GM19455 (cell line): ENCODE data around the gene KREMEN1.

Source experiments
- ATAC-seq: cut with Tn5 transposase; IDR thresholded peaks from one replicate; pipeline ENCODE4 v1.9.1; 2021; ENCODE audit not compliant: unreplicated experiment

KREMEN1 gene

DNA sequence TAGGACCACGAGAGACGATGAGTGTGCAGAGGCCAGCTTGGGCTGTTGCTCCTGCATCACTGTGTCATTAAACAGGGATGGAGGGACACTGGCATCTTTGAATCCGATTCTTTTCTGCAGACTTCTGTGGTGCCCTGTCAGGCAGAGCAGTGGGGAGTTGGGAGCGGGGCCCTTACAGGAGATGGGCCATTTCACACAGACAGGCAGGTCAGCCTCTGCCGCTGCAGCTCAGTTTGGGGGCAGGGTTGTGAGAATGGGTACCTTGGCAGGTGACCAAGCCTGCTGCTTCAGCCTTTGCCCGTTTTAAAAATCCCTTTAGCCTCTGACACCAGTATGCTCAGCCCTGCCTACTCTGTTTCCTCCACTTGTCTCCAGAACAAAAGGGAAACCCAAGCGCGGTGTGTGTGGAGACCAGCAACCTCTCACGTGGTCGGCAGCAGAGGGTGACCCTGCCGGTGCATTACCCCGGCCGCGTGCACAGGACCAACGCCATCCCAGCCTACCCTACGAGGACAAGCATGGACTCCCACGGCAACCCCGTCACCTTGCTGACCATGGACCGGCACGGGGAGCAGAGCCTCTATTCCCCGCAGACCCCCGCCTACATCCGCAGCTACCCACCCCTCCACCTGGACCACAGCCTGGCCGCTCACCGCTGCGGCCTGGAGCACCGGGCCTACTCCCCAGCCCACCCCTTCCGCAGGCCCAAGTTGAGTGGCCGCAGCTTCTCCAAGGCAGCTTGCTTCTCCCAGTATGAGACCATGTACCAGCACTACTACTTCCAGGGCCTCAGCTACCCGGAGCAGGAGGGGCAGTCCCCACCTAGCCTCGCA, 23.8 kb upstream of the KREMEN1 start:
- no peak for ATAC-seq

- no peak for ATAC-seq
These were observed 23.1 kb upstream of the KREMEN1 start for GRCh38 chr22:29049655-29050263.

DNA sequence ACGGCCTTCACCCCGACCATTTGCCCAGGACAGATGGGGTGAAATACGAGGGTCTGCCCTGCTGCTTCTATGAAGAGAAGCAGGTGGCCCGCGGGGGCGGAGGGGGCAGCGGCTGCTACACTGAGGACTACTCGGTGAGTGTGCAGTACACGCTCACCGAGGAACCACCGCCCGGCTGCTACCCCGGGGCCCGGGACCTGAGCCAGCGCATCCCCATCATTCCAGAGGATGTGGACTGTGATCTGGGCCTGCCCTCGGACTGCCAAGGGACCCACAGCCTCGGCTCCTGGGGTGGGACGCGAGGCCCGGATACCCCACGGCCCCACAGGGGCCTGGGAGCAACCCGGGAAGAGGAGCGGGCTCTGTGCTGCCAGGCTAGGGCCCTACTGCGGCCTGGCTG, 22.4 kb upstream of the KREMEN1 start:
- no peak for ATAC-seq

DNA sequence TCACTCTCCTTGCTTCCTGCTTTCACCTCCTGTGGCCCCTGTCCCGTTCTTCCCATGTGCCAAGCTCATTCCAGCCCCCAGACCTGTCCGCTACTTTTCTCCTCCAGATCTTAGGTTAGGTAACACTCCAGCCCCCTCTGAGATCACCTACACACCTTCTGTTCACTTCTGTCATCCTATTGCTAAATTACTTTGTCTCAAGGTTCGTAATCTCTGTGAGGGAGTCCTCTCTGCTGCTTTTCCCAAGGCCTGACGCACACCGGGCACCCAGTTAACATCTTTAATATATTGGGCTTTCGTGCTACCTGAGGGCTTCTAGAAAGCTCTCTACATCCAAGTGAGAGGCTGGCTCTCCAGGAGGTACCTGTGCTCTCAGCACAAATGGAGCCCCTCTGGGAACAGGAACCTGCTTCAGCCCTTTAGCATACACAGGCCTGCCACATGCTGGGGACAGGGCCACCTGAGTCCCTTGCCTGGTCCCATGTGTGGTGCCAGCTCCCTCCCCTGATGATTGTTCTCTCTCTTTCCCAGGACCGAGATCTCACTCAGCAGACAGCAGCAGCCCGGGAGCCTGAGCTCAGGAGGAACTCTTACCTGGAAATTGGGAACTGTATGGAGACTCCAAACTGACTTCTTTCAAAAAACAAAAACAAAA, 19.7 kb upstream of the KREMEN1 start:
- no peak for ATAC-seq

- ATAC-seq, result no peak
These were observed 18.5 kb upstream of the KREMEN1 start for GRCh38 chr22:29054251-29054767.

DNA sequence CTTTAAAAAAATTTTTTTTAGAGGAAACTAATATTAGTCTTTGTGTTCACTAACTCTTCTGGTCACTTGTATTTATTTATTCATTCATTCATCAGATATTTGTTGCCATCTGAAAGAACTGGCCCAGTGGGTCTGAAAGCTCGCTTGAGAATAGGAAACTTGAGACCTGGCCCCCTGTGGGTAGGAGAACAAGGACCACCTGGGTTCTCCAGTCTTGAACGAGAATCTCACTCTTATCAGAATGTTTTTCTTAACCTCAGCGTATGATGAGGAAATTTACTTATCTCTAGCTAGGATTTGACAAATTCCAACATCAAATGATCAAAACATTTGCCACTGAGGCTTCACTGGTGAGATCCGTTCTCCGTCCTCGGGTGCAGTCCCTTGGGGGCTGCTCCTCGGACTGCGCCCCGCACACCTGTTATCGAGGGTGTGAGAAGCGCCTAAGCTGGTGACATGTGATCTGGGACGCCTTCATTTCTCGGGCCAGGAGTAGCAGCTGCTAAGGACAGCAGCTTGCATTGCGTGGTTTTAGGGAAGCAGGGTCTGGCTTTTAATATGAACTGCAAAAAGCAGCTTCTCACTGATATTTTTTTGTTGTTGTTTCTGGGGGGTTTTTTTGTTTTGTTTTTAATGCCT, 17.5 kb upstream of the KREMEN1 start:
- ATAC-seq, result no peak

DNA sequence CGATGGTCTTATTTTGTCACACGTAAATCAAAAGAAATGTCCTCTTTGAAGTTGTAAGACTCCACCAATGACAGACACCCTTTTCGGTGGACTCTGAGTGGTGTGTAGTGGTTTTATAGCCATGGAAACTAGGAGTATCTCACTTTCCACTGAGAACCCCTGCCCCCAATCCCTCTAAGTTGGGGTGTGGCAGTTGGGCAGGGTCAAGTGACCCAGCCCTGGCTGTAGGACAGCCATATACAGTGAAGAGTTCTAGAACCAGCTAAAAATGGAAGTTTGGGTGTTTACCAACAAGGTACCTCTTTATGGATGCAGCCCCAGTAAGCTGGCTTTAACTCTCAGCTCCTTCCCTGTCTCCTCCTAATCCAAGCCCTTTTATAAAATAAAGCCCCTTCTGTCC, 16.4 kb upstream of the KREMEN1 start:
- ATAC-seq, result no peak

DNA sequence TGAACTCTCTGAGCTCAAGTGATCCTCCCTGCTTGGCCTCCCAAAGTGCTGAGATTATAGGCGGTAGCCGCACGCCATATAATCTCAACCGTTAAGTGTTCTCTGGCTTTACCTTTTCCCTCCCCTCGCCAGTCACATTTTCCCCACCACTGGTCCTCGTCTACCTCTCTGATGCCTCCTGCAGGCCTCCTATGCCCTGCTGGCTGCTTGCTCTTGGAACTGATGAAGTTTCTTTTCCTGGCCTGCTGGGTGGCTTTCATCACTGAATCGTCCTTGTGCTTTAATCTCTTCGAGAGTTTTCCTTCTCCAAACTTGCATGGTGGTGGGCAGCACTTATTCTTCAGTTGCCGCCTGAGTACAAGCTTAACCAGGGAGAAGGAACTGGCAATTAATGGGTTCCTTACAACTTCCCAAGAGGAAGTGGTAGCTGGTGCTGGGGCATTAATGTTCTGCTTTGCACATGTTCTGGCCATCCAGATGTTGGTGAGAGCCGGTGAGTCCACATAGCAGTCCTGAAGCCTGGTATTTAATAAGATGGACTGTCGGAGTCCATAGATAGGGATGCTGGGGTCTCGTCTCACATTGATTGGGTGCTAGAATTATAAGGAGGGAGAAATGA, 12.5 kb upstream of the KREMEN1 start:
- no peak for ATAC-seq

GRCh38 chr22:29060931-29061330, 11.9 kb upstream of the KREMEN1 start:
- ATAC-seq, result no peak

DNA sequence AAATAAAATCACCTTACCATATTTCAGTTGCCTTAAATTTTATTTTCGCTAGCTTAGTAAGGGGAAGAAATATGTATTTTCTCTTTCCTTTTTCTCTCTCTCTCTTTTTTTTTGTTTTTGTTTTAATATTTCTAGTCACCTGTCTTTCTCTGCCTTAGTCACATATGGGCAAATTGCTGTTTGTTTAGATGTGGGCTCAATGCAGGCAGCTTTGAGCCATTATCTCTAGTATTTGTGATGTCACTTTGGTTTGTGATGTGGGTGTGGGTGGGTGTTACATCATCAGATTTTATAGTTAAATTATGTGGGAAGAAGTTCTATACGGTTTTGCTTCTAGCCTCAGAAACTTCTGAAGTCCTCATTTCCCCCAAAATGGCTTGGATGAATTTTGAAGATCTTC, 11.1 kb upstream of the KREMEN1 start, which contains the start of gene C22orf31:
C22orf31 (minus strand) TSS at position 59 of the 400 bp plus-strand sequence; CDS start at position 20, 39 bp downstream.
- no peak for ATAC-seq

GRCh38 chr22:29062286-29062821, 10.5 kb upstream of the KREMEN1 start:
- ATAC-seq, result no peak

GRCh38 chr22:29065468-29066190, 7.2 kb upstream of the KREMEN1 start:
- ATAC-seq, result no peak

DNA sequence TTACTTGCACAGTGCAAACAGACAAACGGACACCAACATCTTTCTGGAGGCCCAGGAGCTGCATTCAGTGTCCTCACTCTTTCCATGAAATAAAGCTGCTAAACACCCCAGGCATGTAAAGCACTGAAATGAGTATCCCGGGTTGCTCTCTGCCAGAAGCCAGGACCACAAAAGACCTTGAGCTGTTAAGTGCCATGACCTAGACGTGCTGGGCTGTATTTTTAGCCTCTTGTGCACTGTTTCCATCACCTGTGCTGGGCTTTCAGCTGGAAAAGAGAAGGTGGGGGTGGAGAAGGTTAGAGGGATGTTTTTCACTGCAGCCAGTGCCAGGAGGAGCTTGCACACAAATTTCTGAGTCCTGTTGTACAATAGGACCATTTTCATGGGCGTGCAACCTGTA, 3.4 kb upstream of the KREMEN1 start:
- ATAC-seq, result no peak

- no peak for ATAC-seq
These were observed 2.3 kb upstream of the KREMEN1 start for GRCh38 chr22:29070490-29070889.

DNA sequence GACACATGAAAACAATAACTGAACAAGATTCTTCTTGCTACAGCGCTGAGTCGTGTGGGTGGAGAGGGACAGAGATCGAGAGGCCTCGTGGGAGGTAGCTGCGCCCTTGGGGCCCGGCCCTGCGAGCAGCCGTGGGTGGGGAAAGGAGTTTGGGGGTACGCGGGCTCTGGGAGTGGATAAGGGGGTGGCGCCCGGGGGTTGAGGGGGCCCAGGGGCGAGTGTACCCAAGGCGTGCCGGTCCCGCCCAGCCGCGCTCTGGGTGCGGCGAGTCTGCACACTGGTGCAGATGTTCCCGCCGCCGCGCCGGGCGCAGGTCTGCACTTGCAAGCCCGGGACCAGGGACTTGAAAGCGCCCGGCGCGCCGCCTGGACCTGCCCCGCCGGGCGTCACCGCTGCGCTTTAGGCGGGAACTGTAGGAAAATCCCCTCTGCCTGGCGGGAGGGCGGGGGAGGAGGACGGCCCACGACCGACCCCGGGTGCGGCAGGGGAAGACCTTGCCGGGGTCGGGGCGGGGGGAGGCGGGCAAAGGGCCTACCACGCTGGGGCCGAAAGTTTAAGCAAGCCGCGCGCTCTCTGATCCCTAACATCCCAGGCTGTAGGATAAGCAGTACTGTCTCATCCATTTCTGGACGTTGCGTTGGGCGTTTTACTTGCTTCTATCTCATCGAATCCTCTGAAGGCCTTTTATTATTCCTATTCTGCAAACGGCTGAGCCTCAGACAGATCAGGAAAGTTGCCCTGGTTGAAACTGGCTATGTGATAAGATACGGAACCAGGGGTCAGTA, 1.4 kb upstream of the KREMEN1 start:
- no peak for ATAC-seq

GRCh38 chr22:29072193-29072978, 449 bp upstream of the KREMEN1 start:
- ATAC-seq, result peak; percentile 81

DNA sequence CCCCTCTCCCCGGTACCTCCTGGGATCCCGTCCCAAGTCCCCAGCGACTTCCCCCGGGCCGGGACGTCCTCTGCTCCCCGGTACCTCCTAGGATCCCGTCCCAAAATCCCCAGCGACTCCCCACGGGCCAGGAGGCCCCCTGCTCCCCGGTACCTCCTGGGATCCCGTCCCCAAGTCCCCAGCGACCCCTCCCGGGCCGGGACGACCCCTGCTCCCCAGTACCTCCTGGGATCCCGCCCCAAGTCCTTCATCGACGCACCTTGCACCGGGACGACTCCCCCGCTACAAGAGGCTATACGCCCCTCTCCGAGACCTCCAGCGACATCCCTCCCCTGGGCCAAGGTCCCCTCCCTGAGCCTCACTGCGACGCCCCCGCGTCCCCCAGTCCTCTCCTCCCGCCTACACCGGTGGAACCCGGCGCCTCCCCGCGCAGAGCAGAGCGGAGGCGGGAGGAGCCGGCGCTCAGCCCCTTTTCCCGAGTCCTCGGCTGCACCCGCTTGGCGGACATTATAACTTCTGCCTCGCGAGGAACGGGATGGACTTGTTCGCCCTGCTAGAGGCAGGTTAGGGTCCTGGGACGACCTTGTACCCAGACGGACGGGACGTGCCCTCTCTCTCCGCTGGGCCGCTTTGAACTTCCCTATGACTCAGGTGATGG, 912 bp downstream of the KREMEN1 start:
- ATAC-seq, result no peak

DNA sequence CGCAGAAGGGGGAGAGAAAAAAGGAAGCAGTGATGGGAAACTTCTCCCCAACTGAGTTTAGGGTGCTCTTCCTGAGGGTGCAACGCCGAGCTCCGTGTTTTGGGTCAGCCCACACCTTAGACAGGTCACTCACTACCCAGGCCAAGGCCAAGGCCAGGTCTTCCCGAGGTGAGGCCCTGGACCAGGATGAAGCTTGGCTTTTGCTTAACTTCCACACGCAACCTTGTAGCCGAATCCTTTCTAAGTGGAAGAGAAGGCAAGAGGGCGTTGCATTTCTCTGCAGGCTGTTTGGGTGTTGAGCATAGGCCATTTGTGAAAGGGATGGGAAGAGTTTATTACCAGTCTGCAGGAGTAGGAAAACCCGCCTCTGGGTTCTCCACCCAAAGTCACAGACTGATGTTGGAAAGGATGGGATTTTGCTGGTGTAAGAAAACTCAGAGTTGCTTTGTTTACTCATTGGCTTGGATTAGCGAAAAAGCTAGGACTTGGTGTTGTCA, 1.5 kb downstream of the KREMEN1 start:
- no peak for ATAC-seq
